C4-2B (cell line): Measurements from ENCODE around the gene TPO.

Experiments
- H3K27ac ChIP-seq: fragments of 450-650 bp; 2 replicates; pipeline ENCODE4 v1.5.1; 2017
- CTCF ChIP-seq: fragments of 450-650 bp; conservative IDR thresholded peaks from 2 replicates; pipeline ENCODE4 v1.5.1; 2017; ENCODE audit warnings: mild to moderate bottlenecking
- ZFX ChIP-seq: fragments of 450-650 bp; IDR thresholded peaks from 2 replicates; pipeline ENCODE4 v1.6.1; 2017

TPO gene

GRCh38 chr2:1540481-1540880 lies 127.2 kb downstream of the TPO start:
- no peak overlapping the region for H3K27ac ChIP-seq
- TF ChIP-seq ZFX (no peak), CTCF (no peak)

GRCh38 chr2:1541040-1541439 lies 127.8 kb downstream of the TPO start:
- no peak overlapping the region for H3K27ac ChIP-seq
- TF ChIP-seq CTCF (no peak), ZFX (no peak)

- no peak overlapping the region for H3K27ac ChIP-seq
- TF ChIP-seq ZFX (no peak), CTCF (no peak)
These were observed 128.7 kb downstream of the TPO start for GRCh38 chr2:1541819-1542475.

- no peak overlapping the region for H3K27ac ChIP-seq
- TF ChIP-seq ZFX, result no peak
- TF ChIP-seq CTCF, result no peak
These were observed 129.7 kb downstream of the TPO start for GRCh38 chr2:1542971-1543370.

- no peak for TF ChIP-seq CTCF
- no peak for TF ChIP-seq ZFX
- no peak overlapping the region for H3K27ac ChIP-seq
These were observed 130.7 kb downstream of the TPO start for GRCh38 chr2:1543776-1544477.

GRCh38 chr2:1544478-1545069 lies 131.3 kb downstream of the TPO start:
- no peak overlapping the region for H3K27ac ChIP-seq
- TF ChIP-seq CTCF (no peak), ZFX (no peak)

GRCh38 chr2:1546023-1546591 lies 132.8 kb downstream of the TPO start:
- TF ChIP-seq ZFX (no peak), CTCF (peak; percentile 85)
- no peak overlapping the region for H3K27ac ChIP-seq
